RWPE2 (cell line): ENCODE results near the gene GFI1B.
"Not testable (repeated sequence)": the region's sequence is repeated elsewhere in the genome, so short reads cannot be mapped to it uniquely, and the experiment has no call there.

Source experiments
- ATAC-seq: fragments of 200-7000 bp; cut with Tn5 transposase; 3 replicates; pipeline ENCODE4 v1.9.1; 2021; ENCODE audit warnings: low read depth
- DNase-seq: peaks from one replicate; pipeline ENCODE4 v3.0.0-alpha.2; 2020; ENCODE audit warnings: low spot score
- H3K27ac ChIP-seq: fragments of 450-650 bp; 2 replicates; pipeline ENCODE4 v1.5.1; 2017; ENCODE audit warnings: mild to moderate bottlenecking; ENCODE audit not compliant: poor library complexity, severe bottlenecking
- H3K27me3 ChIP-seq: fragments of 250-450 bp; sonication (Bioruptor Pico); 2 replicates; pipeline ENCODE4 v1.5.1; 2021; ENCODE audit warnings: mild to moderate bottlenecking, moderate library complexity; ENCODE audit not compliant: insufficient read depth, poor library complexity, severe bottlenecking
- H3K36me3 ChIP-seq: fragments of 250-450 bp; sonication (Bioruptor Pico); 2 replicates; pipeline ENCODE4 v1.5.1; 2020; ENCODE audit warnings: low read depth, mild to moderate bottlenecking, moderate library complexity
- H3K4me1 ChIP-seq: fragments of 250-450 bp; sonication (Bioruptor Pico); 2 replicates; pipeline ENCODE4 v1.5.1; 2021; ENCODE audit warnings: mild to moderate bottlenecking, moderate library complexity; ENCODE audit not compliant: insufficient read depth, poor library complexity, severe bottlenecking
- H3K4me3 ChIP-seq: fragments of 250-450 bp; sonication (Bioruptor Pico); 2 replicates; pipeline ENCODE4 v1.5.1; 2021; ENCODE audit warnings: mild to moderate bottlenecking, moderate library complexity; ENCODE audit not compliant: severe bottlenecking
- H3K9me3 ChIP-seq: fragments of 250-450 bp; sonication (Bioruptor Pico); 2 replicates; pipeline ENCODE4 v1.5.1; 2021; ENCODE audit warnings: mild to moderate bottlenecking, moderate library complexity; ENCODE audit not compliant: severe bottlenecking
- TF ChIP-seq, protein P1 (sequence below): fragments of 450-650 bp; IDR thresholded peaks from one replicate; pipeline ENCODE4 v1.5.1; 2017; ENCODE audit warnings: mild to moderate bottlenecking, moderate library complexity; ENCODE audit not compliant: poor library complexity, severe bottlenecking

The GFI1B gene

DNA sequence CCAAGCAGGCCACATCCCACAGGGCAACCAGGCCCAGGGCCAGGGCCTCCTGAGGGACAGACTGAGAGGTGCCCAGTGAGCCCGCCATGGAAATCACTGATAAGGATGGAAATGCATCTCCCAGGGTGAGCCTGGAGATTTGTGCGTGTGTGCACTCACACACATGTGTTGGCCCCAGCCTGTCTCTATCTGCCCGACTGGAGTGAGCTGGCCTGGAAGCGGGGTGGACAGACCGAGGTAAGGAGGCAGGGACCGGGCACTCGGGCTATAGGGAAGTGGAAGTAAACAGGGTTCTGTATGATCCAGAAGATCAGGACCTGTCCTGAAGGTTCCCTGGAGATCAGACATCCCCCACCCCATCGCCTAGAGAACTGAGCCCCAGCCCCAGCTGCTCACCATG is 17.4 kb downstream of the GFI1B start:
- no peak overlapping the region for H3K4me3 ChIP-seq
- H3K36me3 ChIP-seq, result no peaks in the 10 kb centered on the region
- ATAC-seq (no peak), DNase-seq (no peak)
- peaks cover 3% of the 10 kb centered on the region for H3K27me3 ChIP-seq
- no peaks in the 10 kb centered on the region for H3K4me1 ChIP-seq
- TF ChIP-seq, protein P1, sequence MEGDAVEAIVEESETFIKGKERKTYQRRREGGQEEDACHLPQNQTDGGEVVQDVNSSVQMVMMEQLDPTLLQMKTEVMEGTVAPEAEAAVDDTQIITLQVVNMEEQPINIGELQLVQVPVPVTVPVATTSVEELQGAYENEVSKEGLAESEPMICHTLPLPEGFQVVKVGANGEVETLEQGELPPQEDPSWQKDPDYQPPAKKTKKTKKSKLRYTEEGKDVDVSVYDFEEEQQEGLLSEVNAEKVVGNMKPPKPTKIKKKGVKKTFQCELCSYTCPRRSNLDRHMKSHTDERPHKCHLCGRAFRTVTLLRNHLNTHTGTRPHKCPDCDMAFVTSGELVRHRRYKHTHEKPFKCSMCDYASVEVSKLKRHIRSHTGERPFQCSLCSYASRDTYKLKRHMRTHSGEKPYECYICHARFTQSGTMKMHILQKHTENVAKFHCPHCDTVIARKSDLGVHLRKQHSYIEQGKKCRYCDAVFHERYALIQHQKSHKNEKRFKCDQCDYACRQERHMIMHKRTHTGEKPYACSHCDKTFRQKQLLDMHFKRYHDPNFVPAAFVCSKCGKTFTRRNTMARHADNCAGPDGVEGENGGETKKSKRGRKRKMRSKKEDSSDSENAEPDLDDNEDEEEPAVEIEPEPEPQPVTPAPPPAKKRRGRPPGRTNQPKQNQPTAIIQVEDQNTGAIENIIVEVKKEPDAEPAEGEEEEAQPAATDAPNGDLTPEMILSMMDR, result no peak
- no peak overlapping the region for H3K27ac ChIP-seq
- no peaks in the 10 kb centered on the region for H3K9me3 ChIP-seq

DNA sequence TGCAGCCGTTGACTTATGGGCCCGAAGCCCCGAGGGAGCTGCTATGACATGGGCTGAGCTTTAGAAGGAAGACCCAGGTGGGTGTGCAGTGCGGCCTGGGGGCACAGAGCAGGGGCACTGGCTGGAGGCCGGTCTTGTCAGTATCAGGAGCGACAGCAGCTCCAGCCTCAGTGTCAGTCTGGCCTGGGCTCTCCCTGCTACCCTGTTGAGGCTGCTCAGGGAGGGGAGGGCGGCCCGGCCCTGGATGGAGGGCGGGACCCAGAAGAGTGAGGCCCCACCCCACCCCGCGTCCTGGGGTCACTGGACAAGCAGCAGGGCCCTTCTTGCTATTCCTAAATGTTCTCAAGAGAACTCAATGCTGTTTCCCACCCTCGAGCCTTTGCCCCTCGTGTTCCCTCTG is 18.0 kb downstream of the GFI1B start:
- TF ChIP-seq, protein P1, result no peak
- DNase-seq (no peak), ATAC-seq (no peak)
- H3K4me3 ChIP-seq, result no peak overlapping the region
- peaks cover 3% of the 10 kb centered on the region for H3K27me3 ChIP-seq
- no peaks in the 10 kb centered on the region for H3K36me3 ChIP-seq
- H3K4me1 ChIP-seq, result no peaks in the 10 kb centered on the region
- no peak overlapping the region for H3K27ac ChIP-seq
- H3K9me3 ChIP-seq, result no peaks in the 10 kb centered on the region

DNA sequence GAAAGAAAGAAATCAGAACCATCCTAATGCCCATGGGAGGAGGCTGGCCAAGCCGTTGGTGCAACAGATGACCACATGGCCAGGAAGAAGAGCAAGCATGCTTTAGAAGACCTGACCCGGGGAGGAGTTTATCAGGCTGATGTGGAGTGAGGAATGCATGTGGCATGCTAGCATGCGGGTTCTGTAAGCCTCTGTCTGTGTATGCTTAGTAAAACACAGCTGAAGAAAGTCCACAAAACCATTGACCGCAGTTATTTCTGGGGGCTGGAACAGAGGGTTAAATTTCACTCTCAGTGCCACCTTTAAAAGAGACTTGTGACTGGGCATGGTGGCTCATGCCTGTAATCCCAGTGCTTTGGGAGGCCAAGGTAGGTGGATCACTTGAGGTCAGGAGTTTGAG is 19.1 kb downstream of the GFI1B start:
- H3K27ac ChIP-seq, result no peak overlapping the region
- H3K4me3 ChIP-seq, result no peak overlapping the region
- peaks cover 3% of the 10 kb centered on the region for H3K27me3 ChIP-seq
- TF ChIP-seq, protein P1, result no peak
- H3K9me3 ChIP-seq, result no peaks in the 10 kb centered on the region
- ATAC-seq (peak; percentile 81), DNase-seq (no peak)
- peaks cover 3% of the 10 kb centered on the region for H3K4me1 ChIP-seq
- no peaks in the 10 kb centered on the region for H3K36me3 ChIP-seq

DNA sequence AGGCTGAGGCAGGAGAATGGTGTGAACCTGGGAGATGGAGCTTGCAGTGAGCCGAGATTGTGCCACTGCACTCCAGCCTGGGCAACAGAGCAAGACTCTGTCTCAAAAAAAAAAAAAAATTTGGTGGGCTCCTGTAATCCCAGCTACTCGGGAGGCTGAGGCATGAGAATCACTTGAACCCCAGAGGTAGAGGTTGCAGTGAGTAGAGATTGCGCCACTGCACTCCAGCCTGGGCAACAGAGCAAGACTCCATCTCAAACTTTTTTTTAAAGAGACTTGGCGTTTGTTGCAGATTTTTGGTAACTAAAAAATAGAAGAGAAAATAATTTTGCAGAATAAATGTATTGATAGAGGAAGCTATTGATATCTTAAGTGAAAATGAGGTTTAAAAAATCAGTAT is 19.7 kb downstream of the GFI1B start:
- not testable (repeated sequence) for H3K4me1 ChIP-seq, H3K27me3 ChIP-seq, H3K27ac ChIP-seq, DNase-seq, ATAC-seq, H3K36me3 ChIP-seq, H3K4me3 ChIP-seq, H3K9me3 ChIP-seq

DNA sequence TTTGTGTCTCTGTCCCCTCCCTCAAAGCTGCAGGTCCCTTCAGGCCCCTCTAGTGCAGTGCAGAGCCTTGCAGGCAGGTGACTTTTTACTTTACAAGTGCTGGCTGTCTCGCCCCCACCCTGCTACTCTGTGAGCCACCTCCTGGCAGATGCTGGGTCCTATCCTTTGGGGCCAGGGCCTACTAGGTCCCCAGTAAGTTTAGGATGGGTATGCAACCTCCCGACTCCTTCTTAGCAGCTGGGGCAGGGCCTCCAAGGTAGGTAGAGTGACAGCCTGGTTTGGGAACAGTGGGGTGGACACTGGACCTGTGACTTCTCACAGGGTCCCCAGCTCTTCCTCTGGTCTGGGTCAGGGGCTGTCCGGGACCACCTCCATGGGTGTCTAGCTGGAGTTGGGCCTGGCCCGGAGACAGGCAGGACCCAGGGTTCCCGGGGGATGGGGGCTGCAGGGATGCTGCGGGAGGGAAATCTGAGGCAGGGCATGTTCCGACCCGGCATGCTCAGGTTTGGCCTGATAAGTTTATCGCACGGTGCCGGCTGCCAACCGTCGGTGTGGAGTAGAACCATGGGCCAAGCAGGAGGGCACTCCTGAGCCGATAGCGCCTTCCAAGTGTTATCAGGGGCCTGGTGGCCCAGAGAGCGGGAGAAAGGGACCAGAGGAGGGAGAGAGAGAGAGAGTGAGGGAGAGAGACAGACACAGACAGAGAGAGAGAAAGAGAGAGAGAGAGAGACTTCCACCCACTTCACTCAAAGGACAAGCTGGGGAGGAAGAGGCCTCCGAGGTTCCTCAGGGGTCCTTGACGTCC is 20.5 kb downstream of the GFI1B start:
- H3K27me3 ChIP-seq, result no peaks in the 10 kb centered on the region
- H3K27ac ChIP-seq, result no peak overlapping the region
- no peak overlapping the region for H3K4me3 ChIP-seq
- DNase-seq (no peak), ATAC-seq (no peak)
- H3K36me3 ChIP-seq, result no peaks in the 10 kb centered on the region
- no peaks in the 10 kb centered on the region for H3K9me3 ChIP-seq
- peaks cover 3% of the 10 kb centered on the region for H3K4me1 ChIP-seq
- TF ChIP-seq, protein P1, result no peak
